WI38 (cell line): ENCODE measurements around the gene ANKS1B.

Experiments
- H3K4me3 ChIP-seq: 2 replicates; pipeline ENCODE4 v1.5.1; 2011; ENCODE audit warnings: low read depth, mild to moderate bottlenecking, control low read depth, low read length
- TF ChIP-seq, protein P1 (sequence below): IDR thresholded peaks from 2 replicates; pipeline ENCODE4 v1.5.1; 2012; ENCODE audit warnings: low read depth, mild to moderate bottlenecking, control low read depth, low read length

The ANKS1B gene

DNA sequence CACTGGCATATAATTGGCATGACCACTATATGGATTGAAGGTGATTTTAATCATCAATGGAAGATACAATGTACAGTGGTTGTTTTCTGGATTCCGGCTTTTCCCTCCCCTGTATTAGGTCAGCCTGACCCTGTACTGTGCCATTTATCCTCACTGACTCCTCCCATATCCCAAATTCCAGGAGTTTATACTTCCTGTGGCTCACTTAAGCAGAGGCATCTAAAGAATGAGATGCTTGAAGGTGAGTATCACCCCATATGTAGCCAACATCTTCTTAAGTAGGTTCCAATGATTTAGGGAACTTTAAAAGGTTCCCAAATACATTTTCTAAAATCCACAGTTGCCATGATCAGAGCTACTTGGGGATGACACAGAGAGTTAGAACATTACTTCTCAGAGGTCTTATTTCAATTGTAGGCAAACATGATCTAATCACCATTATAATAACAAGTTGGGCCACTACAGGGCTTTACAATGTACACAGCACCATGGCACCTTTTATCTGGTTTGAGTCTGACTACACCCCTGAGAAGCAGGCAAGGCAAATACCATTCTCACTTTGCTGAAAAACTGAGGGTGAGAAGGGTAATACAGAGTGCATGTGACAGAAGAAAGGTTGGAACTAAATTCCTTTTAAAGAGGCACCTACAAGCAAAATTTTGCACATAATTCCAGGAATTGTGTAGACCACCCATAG, 549.5 kb downstream of the ANKS1B start:
- no peak overlapping the region for H3K4me3 ChIP-seq
- TF ChIP-seq, protein P1, sequence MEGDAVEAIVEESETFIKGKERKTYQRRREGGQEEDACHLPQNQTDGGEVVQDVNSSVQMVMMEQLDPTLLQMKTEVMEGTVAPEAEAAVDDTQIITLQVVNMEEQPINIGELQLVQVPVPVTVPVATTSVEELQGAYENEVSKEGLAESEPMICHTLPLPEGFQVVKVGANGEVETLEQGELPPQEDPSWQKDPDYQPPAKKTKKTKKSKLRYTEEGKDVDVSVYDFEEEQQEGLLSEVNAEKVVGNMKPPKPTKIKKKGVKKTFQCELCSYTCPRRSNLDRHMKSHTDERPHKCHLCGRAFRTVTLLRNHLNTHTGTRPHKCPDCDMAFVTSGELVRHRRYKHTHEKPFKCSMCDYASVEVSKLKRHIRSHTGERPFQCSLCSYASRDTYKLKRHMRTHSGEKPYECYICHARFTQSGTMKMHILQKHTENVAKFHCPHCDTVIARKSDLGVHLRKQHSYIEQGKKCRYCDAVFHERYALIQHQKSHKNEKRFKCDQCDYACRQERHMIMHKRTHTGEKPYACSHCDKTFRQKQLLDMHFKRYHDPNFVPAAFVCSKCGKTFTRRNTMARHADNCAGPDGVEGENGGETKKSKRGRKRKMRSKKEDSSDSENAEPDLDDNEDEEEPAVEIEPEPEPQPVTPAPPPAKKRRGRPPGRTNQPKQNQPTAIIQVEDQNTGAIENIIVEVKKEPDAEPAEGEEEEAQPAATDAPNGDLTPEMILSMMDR = no peak

DNA sequence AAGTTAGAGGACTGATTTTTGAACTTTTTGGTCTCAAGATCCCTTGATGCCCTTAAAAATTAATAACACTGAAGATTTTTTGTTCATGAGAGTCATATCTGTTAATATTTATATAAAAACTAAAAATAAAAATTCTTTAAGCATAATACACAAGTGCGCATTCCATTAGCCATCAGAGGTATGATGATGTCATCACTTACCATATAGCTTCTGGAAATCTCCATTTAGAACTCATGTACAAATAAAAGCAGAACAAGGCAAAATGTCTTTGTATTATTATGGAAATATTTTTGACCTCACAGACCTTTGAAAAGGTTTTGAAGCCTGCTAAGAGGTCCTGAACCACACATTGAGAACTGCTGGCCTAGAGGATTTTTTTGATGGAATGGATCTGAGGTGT, 551.6 kb downstream of the ANKS1B start:
- no peak overlapping the region for H3K4me3 ChIP-seq
- TF ChIP-seq, protein P1 = no peak

DNA sequence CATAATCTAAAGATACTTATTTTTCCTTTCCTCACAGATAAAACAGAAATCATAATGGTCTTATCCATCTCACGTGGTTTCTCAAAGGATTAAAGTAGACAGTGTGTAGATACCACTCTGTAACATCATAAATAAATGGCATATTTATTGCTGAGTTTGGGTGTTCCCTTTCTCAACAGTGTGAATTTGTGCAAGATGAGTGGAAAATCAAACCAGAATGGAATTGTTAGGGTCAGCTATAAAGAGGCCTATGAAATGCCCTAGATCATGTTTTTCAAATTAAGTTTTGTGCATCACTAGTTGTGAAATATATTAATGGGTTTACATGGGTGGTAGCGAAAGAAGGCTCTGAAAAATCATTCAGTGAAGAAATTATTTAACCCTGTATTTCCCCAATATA, 553.5 kb downstream of the ANKS1B start:
- no peak overlapping the region for H3K4me3 ChIP-seq
- TF ChIP-seq, protein P1 = no peak

DNA sequence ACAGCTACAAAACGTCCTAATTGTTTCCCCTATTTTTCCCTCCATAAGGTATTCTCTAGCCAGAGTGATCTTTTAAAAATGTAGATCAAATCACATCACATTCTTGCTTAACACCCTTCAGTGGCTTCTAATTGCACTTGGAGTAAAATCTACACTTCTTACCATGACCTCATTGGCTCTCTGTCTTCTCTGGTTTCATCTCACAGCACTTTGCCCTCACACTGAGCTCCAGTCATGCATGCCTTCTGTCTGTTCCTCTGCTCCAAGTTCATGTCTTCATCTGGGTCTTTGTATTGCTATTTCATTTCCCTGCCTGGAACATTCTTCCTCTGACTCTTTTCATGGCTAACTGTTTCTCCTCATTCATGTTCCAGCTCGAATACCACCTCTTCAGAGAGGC, 557.6 kb downstream of the ANKS1B start:
- TF ChIP-seq, protein P1 = no peak
- no peak overlapping the region for H3K4me3 ChIP-seq

DNA sequence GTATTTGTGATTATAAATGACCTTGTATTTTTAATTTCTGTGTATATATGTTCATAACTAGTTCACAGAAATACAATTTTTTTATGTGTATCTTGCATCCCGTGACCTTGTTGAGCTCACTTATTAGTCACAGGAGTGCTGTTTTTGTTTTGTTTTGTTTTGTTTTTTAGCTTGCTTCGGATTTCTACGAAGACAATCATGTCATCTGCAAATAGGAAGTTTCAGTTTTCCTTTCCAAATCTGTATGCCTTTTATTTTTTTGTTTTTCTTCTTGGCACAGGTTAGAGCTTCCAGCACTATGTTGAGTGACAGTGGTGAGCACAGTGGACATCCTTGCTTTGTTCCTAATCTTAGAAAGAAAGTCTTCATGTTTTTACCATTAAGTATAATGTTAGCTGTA, 566.4 kb downstream of the ANKS1B start:
- no peak overlapping the region for H3K4me3 ChIP-seq
- TF ChIP-seq, protein P1 = no peak

DNA sequence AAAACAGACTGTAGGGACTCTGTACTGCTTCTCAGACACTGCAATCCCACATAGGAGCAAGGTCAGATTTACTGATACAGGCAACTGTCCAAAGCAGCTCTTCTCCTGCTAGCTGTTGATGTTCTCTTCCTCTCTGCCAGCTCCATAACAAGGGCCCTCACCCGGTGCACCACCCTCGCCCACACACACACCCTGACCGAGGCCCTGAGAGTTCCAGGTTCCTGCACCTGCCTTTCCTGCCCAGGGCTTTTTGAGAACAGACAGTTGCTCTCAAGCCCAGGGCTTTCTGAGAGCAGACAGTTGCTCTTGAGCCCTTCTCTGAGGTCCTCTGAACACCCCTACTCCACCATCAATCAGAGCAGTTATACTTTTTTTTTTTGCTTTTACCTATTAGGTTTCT, 571.0 kb downstream of the ANKS1B start:
- TF ChIP-seq, protein P1 = no peak
- H3K4me3 ChIP-seq = no peak overlapping the region

DNA sequence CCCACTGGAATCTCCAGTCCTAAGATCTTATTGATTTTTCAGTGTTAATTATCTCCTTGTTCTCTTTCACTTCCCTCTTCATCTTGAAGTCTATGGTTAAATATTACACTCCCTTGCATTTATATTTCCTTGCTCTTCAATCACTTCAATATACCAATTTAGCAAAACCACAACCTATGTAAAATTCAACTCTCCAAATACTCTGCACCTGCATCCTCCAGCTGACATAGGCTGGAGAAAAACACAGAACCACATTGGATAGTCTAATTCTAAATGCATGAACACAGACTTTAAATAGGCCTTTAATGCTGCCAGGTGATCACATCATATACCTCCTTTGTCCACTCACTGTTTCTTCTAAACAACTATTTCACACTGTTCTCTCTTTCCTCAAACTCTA, 591.0 kb downstream of the ANKS1B start:
- H3K4me3 ChIP-seq = no peak overlapping the region
- TF ChIP-seq, protein P1 = no peak
